T1000 (cell line): Measurements from ENCODE around the gene COL26A1.
"Not testable (repeated sequence)": the region's sequence is repeated elsewhere in the genome, so short reads cannot be mapped to it uniquely, and the experiment has no call there.

Experiments
- DNase-seq: peaks from one replicate; lab custom pipeline; 2025; ENCODE audit warnings: mixed read lengths; lab: John Stamatoyannopoulos, UW

The COL26A1 gene

GRCh38 chr7:101496017-101496416 is 133.3 kb downstream of the COL26A1 start:
- DNase-seq = no peak

- no peak for DNase-seq
These were observed 138.7 kb downstream of the COL26A1 start for GRCh38 chr7:101501351-101501750.

GRCh38 chr7:101502466-101503098 is 139.9 kb downstream of the COL26A1 start:
- DNase-seq = no peak

DNA sequence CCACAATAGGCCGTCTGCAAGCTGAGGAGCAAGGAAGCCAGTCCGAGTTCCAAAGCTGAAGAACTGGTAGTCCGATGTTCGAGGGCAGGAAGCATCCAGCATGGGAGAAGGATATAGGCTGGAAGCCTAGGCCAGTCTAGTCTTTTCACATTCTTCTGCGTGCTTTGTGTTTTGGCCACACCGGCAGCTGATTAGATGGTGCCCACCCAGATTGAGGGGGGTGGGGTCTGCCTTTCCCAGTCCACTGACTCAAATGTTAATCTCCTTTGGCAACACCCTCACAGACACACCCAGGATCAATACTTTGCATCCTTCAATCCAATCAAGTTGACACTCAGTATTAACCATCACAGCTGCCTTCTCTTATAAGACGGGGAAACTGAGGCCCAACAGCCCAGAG is 142.8 kb downstream of the COL26A1 start:
- not testable (repeated sequence) for DNase-seq

DNA sequence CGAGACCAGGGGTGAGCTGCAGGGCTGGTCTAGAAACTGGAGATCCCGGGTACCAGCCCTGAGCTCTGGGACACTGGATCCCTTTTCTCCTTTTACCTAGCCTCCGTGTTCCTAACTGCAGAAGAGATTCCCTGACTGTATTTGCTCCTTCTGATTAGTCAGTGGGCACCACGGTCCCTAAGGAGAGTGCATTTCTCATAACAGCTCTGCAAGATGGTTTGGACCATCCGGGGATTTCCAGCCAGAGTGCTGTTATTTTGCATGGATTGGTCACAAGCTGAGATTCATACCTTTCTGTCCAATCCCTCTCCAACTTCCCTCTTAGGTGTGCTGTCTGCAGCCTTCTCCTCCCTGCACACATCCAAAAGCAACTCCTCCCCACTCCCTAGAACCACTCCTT is 143.9 kb downstream of the COL26A1 start:
- DNase-seq = no peak

- DNase-seq = no peak
These were observed 144.7 kb downstream of the COL26A1 start for GRCh38 chr7:101507327-101507726.

DNA sequence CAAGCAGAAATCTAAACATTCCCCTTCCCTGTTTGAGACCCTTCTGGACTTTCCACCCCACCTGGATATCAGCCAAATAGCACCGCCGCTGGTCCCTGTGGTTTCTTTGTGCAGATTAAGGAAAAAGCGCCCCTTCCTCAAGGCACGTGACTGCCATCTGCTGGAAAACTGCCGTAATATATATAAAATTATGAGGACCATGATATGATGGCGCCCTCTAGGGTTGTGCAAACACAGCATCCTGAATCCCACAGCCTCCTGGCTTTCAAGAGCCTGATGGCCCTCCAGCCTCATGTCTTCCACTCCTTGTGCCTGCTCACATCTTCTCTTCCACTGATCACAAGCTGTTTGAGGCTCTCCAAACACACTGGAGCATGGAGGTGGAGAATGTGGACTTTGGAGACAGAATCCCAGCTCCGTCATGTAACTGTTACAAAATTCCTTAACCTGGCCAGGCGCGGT is 145.1 kb downstream of the COL26A1 start:
- no peak for DNase-seq

- no peak for DNase-seq
These were observed 147.6 kb downstream of the COL26A1 start for GRCh38 chr7:101510297-101510696.

GRCh38 chr7:101511965-101512364 is 149.3 kb downstream of the COL26A1 start:
- DNase-seq = no peak

DNA sequence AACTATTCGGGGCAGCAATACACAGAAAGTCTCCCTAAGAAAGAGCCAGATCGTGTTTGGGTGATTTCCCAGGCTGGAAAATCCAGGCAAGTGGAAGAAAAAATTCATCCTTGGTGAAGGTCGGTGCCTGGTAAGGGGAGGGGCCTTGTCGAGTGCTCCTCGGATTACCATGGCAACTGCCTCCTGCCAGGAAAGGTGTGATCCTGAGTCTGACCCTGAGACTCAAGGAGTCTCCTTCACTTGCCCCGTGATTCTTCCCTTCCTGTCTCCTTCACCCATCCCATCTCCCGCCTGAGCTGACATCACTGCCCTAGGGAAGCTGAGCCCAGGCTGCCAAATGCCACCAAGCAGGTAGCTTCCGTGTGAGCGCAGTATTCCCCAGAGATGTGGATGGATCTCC is 154.2 kb downstream of the COL26A1 start:
- no peak for DNase-seq

GRCh38 chr7:101517304-101517703 is 154.6 kb downstream of the COL26A1 start:
- DNase-seq = no peak

DNA sequence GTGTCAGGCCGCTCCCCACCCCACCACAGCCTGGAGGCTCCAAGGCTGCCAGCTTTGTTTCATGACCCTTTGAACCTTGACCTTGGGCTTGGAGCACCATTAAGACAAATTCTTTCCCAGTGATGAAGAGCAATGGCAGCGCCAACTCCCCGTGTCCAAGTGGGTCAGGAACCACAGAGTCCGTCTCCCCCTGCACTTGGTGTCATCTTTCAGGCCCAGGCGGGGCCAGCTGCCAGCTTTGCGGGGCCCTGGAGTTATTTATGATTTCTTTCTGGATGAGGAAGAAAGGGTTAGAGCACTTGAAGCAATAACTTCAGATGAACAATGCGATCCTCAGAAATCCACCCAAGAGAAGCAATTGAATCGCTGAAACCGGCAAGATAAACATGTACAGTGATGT is 155.7 kb downstream of the COL26A1 start:
- DNase-seq = no peak

DNA sequence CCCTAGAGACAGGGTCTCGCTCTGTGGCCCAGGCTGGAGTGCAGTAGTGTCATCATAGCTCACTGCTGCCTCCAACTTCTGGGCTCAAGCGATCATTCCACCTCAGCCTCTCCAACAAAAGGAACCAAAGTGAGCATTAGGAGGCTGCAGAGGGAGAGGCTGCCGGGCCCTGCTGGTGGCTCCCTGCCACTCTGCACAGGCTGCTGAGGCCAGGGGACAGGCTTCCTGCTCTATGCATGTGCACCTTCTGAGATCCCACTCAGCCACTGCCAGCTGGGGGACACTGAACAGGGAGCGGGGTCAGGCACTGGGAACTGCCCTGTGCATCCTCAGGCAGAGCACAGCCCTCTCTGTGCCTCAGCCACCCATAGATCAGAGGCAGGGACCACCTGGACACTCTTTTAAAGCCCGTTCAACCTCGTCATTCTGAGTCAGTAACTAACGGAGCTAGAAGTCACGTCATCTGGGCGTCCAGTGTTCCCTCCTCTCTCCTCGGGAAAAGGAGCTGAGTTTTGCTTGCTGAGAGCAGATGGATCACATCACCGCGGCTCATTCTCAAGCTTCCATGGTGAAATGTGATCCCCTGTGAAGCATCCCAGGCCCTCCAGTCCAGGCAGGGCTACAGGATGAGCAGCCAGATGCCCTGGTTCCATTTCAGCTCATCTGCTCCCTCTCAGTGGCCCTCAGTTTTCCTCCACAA is 156.8 kb downstream of the COL26A1 start:
- DNase-seq = no peak

DNA sequence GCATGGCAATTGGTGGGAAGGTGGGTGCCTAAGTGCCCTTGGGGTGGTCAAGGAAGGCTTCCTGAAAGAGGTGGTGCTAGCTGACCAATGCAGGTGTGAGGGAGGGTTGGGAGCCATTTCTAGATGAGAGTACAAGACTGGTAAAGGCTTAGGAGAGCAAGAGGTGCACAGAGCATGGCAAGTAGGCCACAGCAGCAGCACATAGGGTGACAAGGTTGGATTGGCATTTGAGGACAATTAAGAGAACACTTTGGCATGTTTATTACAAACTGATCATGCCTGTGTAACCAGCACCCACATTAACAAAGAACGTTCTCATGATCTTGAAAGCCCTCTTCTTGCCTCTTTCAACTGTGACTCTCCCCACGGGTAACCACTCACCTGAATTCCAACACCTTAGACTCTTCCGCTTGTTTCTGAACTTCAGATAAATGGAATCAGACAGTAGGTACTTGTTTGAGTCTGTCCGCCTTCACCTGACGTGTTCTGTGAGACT is 158.8 kb downstream of the COL26A1 start:
- no peak for DNase-seq

GRCh38 chr7:101522021-101522420 is 159.3 kb downstream of the COL26A1 start:
- no peak for DNase-seq

DNA sequence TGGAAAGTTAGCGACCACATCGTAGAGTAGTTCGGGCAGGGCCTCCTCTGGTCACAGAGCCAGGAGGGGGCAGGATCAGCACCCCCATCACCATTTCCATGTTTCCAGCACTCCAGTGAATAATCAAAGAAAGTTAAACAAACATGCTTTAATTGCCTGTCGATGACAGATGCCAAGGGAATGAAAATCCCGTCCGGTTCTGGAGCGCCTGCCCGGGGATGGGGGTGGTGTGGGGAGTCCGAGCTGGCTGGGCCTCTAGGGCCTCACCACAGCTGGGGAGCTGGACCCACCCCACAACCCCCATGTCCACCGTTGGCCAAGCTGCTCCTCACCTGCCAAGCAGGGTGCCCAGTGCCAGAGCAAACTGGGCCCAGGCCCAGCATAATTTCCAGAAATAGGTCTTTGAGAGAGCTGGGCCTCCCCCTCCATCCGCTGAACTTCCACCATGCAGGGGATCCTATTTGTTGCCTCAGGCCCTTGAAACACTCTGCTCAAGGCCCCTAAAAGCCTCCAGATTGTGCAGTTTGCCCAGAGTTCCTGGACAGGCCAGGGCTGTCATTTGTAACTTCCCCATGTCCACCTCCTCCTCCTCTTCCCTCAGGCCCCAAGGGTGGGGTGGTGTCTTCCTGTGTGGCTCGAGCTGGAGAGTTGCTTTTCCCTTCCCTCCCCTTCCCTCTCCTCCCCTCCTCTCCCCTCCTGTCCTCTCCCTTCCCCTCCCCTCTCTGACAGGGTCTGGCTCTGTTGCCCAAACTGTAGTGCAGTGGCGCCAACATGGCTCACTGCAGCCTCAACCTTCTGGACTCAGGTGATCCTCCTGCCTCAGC is 165.4 kb downstream of the COL26A1 start:
- peak; percentile 23 for DNase-seq

GRCh38 chr7:101529560-101529959 is 166.9 kb downstream of the COL26A1 start:
- no peak for DNase-seq

- no peak for DNase-seq
These were observed 169.2 kb downstream of the COL26A1 start for GRCh38 chr7:101531726-101532357.

GRCh38 chr7:101532400-101533102 is 169.9 kb downstream of the COL26A1 start:
- no peak for DNase-seq

DNA sequence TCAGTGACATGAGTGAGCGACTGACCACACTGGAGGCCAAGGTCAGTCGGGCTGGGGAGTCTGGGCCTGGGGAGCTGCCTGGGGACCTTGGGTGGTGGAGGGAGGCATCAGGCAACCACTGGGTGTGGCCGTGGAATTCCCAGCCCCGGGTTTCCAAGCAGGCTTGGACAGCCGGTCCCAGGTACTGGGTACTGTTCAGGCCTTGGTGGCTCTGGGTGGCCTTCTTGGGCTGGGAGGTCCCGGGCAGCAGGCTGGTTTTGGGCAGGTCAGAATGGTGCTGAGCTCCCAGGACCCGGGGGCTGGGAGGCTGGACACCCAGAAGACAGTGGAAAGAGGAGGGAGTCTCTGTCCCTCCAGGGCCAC is 170.4 kb downstream of the COL26A1 start:
- DNase-seq = no peak

- DNase-seq = no peak
These were observed 171.5 kb downstream of the COL26A1 start for GRCh38 chr7:101534015-101534803.
